T-cell (primary cell): Measurements from ENCODE around the gene DTX4. TPM values are rescaled to one million over a fixed set of nuclear protein-coding genes. Genes with fewer than 3 reads are reported as not detected.
"Not testable (repeated sequence)": the region's sequence is repeated elsewhere in the genome, so short reads cannot be mapped to it uniquely, and the experiment has no call there.

Source experiments
- ATAC-seq, 4 experiments: fragments of 200-7000 bp in 3 of 4; fragments of 150-1000 bp in 1 of 4; cut with Tn5 transposase; replicated peaks in 1 of 4; 1 replicate in 3 of 4; 2 replicates in 1 of 4; pipeline ENCODE4 v1.10.0; 2021; ENCODE audit warnings: moderate library complexity in 3 of 4, mild to moderate bottlenecking in 2 of 4, moderate number of reproducible peaks in 1 of 4
- CTCF ChIA-PET, 2 donors: fragments of 300-600 bp; sonication (Branson Sonifier 250); formaldehyde crosslinking; loops; one replicate each; lab custom pipeline; 2022; ENCODE audit warnings: antibody characterized with exemption in 2 of 2; lab: Charles Lee
- POLR2A ChIA-PET, 2 donors: fragments of 300-600 bp; sonication (Branson Sonifier 250); formaldehyde crosslinking; loops; one replicate each; lab custom pipeline; 2022; ENCODE audit warnings: antibody characterized with exemption in 2 of 2; lab: Charles Lee
- DNase-seq, 35 experiments: peaks; one replicate each; pipeline versions ENCODE4 v3.0.0 to v3.0.0-alpha.2; 2013 to 2023
- H3K27ac ChIP-seq: one replicate; pipeline ENCODE4 v1.5.1; 2013; ENCODE audit warnings: low read length
- H3K27me3 ChIP-seq, 2 experiments: replicated peaks in 1 of 2; 1 replicate in 1 of 2; 2 replicates in 1 of 2; pipeline versions ENCODE4 v1.6.1 to v1.7.0; 2013; ENCODE audit warnings: low read length in 1 of 2, mixed read lengths in 1 of 2; ENCODE audit not compliant: control insufficient read depth in 2 of 2, insufficient read depth in 2 of 2; ENCODE audit errors: extremely low read depth in 1 of 2
- H3K36me3 ChIP-seq, 2 donors: 1 replicate in 1 of 2; 2 replicates in 1 of 2; pipeline versions ENCODE4 v1.6.1 to v1.7.0; 2013; ENCODE audit warnings: low read length in 1 of 2; ENCODE audit not compliant: control insufficient read depth in 2 of 2, insufficient read depth in 1 of 2; ENCODE audit errors: extremely low read depth in 1 of 2
- H3K4me1 ChIP-seq, 2 experiments: 1 replicate in 1 of 2; 2 replicates in 1 of 2; pipeline versions ENCODE4 v1.6.1 to v1.7.0; 2013; ENCODE audit warnings: low read length in 2 of 2, mixed read lengths in 1 of 2; ENCODE audit not compliant: insufficient read depth in 2 of 2, control insufficient read depth in 1 of 2; ENCODE audit errors: extremely low read depth in 1 of 2
- H3K4me3 ChIP-seq, 2 donors: 1 replicate in 1 of 2; 2 replicates in 1 of 2; pipeline versions ENCODE4 v1.5.1 to v1.7.0; 2013; ENCODE audit warnings: mild to moderate bottlenecking in 2 of 2, low read length in 1 of 2, moderate library complexity in 1 of 2; ENCODE audit not compliant: control insufficient read depth in 1 of 2; ENCODE audit errors: extremely low read depth in 1 of 2
- H3K9me3 ChIP-seq: 2 replicates; pipeline ENCODE4 v1.7.0; 2013
- H3K27ac Mint-ChIP-seq, 2 donors: one replicate each; pipeline ENCODE4 v1.8.0; 2020 to 2021; ENCODE audit warnings: mild to moderate bottlenecking in 2 of 2, mixed read lengths in 2 of 2
- H3K27me3 Mint-ChIP-seq, 2 donors: one replicate each; pipeline ENCODE4 v1.8.0; 2021 to 2022; ENCODE audit warnings: mixed read lengths in 2 of 2
- H3K36me3 Mint-ChIP-seq: one replicate; pipeline ENCODE4 v1.8.0; 2021; ENCODE audit warnings: mixed read lengths
- H3K4me1 Mint-ChIP-seq, 3 donors: one replicate each; pipeline ENCODE4 v1.8.0; 2020 to 2022; ENCODE audit warnings: mixed read lengths in 3 of 3, mild to moderate bottlenecking in 1 of 3
- H3K4me3 Mint-ChIP-seq, 3 donors: one replicate each; pipeline ENCODE4 v1.8.0; 2020 to 2022; ENCODE audit warnings: mild to moderate bottlenecking in 3 of 3, mixed read lengths in 3 of 3, moderate library complexity in 3 of 3
- H3K9me3 Mint-ChIP-seq, 3 donors: one replicate each; pipeline ENCODE4 v1.8.0; 2020 to 2022; ENCODE audit warnings: mixed read lengths in 3 of 3
- WGBS: methylation state at CpG from one replicate; pipeline ENCODE4 v1.1.5; 2013; ENCODE audit warnings: missing lambda C conversion rate; ENCODE audit not compliant: insufficient coverage; 5-methylcytosine and 5-hydroxymethylcytosine counted together
- total RNA-seq, 35 experiments: library from RNA in 6 of 35; stranded (reverse) in 6 of 35; fragments of 120-200 nt in 1 of 35; gene quantifications; one replicate each; pipeline versions ENCODE4 v1.2.1 to v1.2.4 and lab custom pipeline; 2013 to 2026

Gene DTX4
- total RNA-seq (1 to 10 TPM in 4 of 5 donors, under 1 TPM in 1; 0.70 to 3.7 (median 2.1) TPM), total RNA-seq (lab: John Stamatoyannopoulos, UW) (0.45 to 10.2 (median 2.3) reads per million in 29 experiments)
- total RNA-seq (2013): 0.94 TPM

GRCh38 chr11:59171508-59172322, at the start of gene DTX4:
TSS of gene DTX4 (plus strand) at chr11:59172132. CDS start at chr11:59172596, 464 bp downstream.
- peak; percentile 73 to 93 (median 85) for DNase-seq
- peaks cover 0 to 10% of the 10 kb centered on the region in 2 experiments for H3K27me3 ChIP-seq
- Mint-ChIP-seq H3K27ac (peak within 1 kb of the TSS in 1 of 2 donors; percentile 58), H3K4me1 (peaks cover 7 to 14% (median 9%) of the 10 kb centered on the region in 3 donors), H3K9me3 (no peaks in the 10 kb centered on the region), H3K4me3 (peak within 1 kb of the TSS; percentile 79 to 90 (median 88)), H3K27me3 (peaks cover 6 to 7% of the 10 kb centered on the region in 2 donors), H3K36me3 (no peaks in the 10 kb centered on the region)
- ChIA-PET POLR2A (interaction anchor here (0.6 to 1.0 kb wide), 4 partner anchors 14 to 65 kb away, joined by 3 to 4 read pairs (median 4); no protein-coding TSS in a partner anchor), CTCF (interaction anchor here (0.6 to 2.8 kb wide), 34 partner anchors 8 to 1485 kb away, joined by 3 to 33 read pairs (median 6); partner anchors contain the start of genes FAM111A (in 1 of the 2) and MPEG1 (in 1 of the 2))
- peaks cover 2 to 19% of the 10 kb centered on the region in 2 experiments for H3K4me1 ChIP-seq
- H3K9me3 ChIP-seq: no peaks in the 10 kb centered on the region
- no peaks in the 10 kb centered on the region for H3K36me3 ChIP-seq
- H3K4me3 ChIP-seq: peak within 1 kb of the TSS; percentile 71 to 75
- H3K27ac ChIP-seq: peak within 1 kb of the TSS; percentile 40
- peak; percentile 86 to 94 (median 90) for ATAC-seq
- WGBS: under 1% methylated on average over 63 of the region's 64 CpGs

- Histone ChIP-seq H3K9me3 (no peaks in the 10 kb centered on the region), H3K4me3 (no peak overlapping the region), H3K27ac (peak overlapping the region; percentile 34), H3K4me1 (peaks cover 2 to 8% of the 10 kb centered on the region in 2 experiments), H3K27me3 (no peaks in the 10 kb centered on the region), H3K36me3 (peaks cover 6 to 34% of the 10 kb centered on the region in 2 donors)
- 12% methylated on average over 13 of the region's 20 CpGs for WGBS
- peak; percentile 100 for ATAC-seq
- peaks cover 0 to 4% (median 0%) of the 10 kb centered on the region in 3 donors for H3K9me3 Mint-ChIP-seq
- H3K36me3 Mint-ChIP-seq: peaks cover 51% of the 10 kb centered on the region
- H3K27ac Mint-ChIP-seq: peak overlapping the region in 1 of 2 donors; percentile 75
- ChIA-PET CTCF (interaction anchor here (0.6 to 1.9 kb wide), 39 partner anchors 9 to 1335 kb away, joined by 3 to 20 read pairs (median 4); partner anchors contain the start of genes DTX4 (in 1 of the 2) and FAM111B (in 1 of the 2)), POLR2A (no interaction called here)
- H3K4me1 Mint-ChIP-seq: peaks cover 9 to 12% (median 9%) of the 10 kb centered on the region in 3 donors
- H3K4me3 Mint-ChIP-seq: peak overlapping the region in 1 of 3 donors; percentile 41
- DNase-seq: peak; percentile 65 to 92 (median 85)
- no peaks in the 10 kb centered on the region for H3K27me3 Mint-ChIP-seq
Measured at GRCh38 chr11:59135648-59136461, 36.1 kb upstream of the DTX4 start.

- CTCF ChIA-PET: interaction anchor here (0.6 to 1.6 kb wide), 20 partner anchors 8 to 484 kb away, joined by 3 to 20 read pairs (median 5); partner anchors contain the start of genes DTX4 (in 1 of the 2) and FAM111B (in 1 of the 2)
- H3K36me3 Mint-ChIP-seq: peaks cover 44% of the 10 kb centered on the region
- ATAC-seq: not testable (repeated sequence)
Measured at GRCh38 chr11:59136551-59136950, 35.4 kb upstream of the DTX4 start.

GRCh38 chr11:59137190-59137589, 34.7 kb upstream of the DTX4 start:
- 95% methylated on average over 11 of the region's 17 CpGs for WGBS
- ATAC-seq: no peak
- no peak overlapping the region for H3K4me3 Mint-ChIP-seq
- H3K27me3 ChIP-seq: no peaks in the 10 kb centered on the region
- peaks cover 38% of the 10 kb centered on the region for H3K36me3 Mint-ChIP-seq
- no peak overlapping the region for H3K27ac Mint-ChIP-seq
- no peak overlapping the region for H3K4me3 ChIP-seq
- no peak overlapping the region for H3K27ac ChIP-seq
- H3K4me1 ChIP-seq: peaks cover 7 to 8% of the 10 kb centered on the region in 2 experiments
- DNase-seq: no peak
- no peaks in the 10 kb centered on the region for H3K27me3 Mint-ChIP-seq
- POLR2A ChIA-PET: no interaction called here
- no peaks in the 10 kb centered on the region for H3K9me3 Mint-ChIP-seq
- H3K36me3 ChIP-seq: peaks cover 0 to 28% of the 10 kb centered on the region in 2 donors
- H3K4me1 Mint-ChIP-seq: peaks cover 22 to 26% (median 23%) of the 10 kb centered on the region in 3 donors
- CTCF ChIA-PET: interaction anchor here in 1 of 2 donors (1.0 kb wide), 1 partner anchor 79 kb away, joined by 3 read pairs; no protein-coding TSS in a partner anchor
- H3K9me3 ChIP-seq: no peaks in the 10 kb centered on the region

More at GRCh38 chr11:59136551-59136950, 35.4 kb upstream of the DTX4 start:
- POLR2A ChIA-PET, H3K4me3 ChIP-seq, H3K27me3 ChIP-seq, H3K4me3 Mint-ChIP-seq, H3K27ac ChIP-seq, DNase-seq, H3K9me3 Mint-ChIP-seq, H3K4me1 ChIP-seq, H3K9me3 ChIP-seq, H3K27me3 Mint-ChIP-seq, H3K27ac Mint-ChIP-seq: not testable (repeated sequence)
- WGBS: 96% methylated on average over 4 of the region's 6 CpGs
- H3K4me1 Mint-ChIP-seq: peaks cover 16 to 19% (median 16%) of the 10 kb centered on the region in 3 donors
- peaks cover 4 to 34% of the 10 kb centered on the region in 2 donors for H3K36me3 ChIP-seq

- Mint-ChIP-seq H3K36me3 (peaks cover 23% of the 10 kb centered on the region), H3K27me3 (no peaks in the 10 kb centered on the region), H3K9me3 (no peaks in the 10 kb centered on the region), H3K4me3 (no peak overlapping the region), H3K27ac (no peak overlapping the region), H3K4me1 (peaks cover 33 to 38% (median 37%) of the 10 kb centered on the region in 3 donors)
- Histone ChIP-seq H3K4me1 (peaks cover 10 to 15% of the 10 kb centered on the region in 2 experiments), H3K9me3 (no peaks in the 10 kb centered on the region), H3K27ac (no peak overlapping the region), H3K36me3 (peaks cover 0 to 18% of the 10 kb centered on the region in 2 donors), H3K4me3 (no peak overlapping the region), H3K27me3 (no peaks in the 10 kb centered on the region)
- ChIA-PET POLR2A (interaction anchor here in 1 of 2 donors (0.7 kb wide), 1 partner anchor 571 kb away, joined by 3 read pairs; no protein-coding TSS in a partner anchor), CTCF (no interaction called here)
- DNase-seq (no peak), ATAC-seq (no peak)
- no CpG with 5 or more reads among the region's 2 CpGs for WGBS
Measured at GRCh38 chr11:59138643-59139042, 33.3 kb upstream of the DTX4 start.
